GM10248 (cell line): ENCODE results near the gene CCL13.
A peak's percentile ranks its signal among the peaks of the same experiment; 100 is the strongest.

ENCODE experiments used
- CTCF ChIA-PET: fragments of 300-600 bp; sonication (Branson Sonifier 250); formaldehyde crosslinking; extraction: SDS; loops from one replicate; lab custom pipeline; 2021; ENCODE audit warnings: antibody characterized with exemption; lab: Yijun Ruan, JAX
- POLR2A ChIA-PET: fragments of 350-650 bp; sonication (Branson Sonifier 250); formaldehyde crosslinking; extraction: SDS; loops from one replicate; lab custom pipeline; 2020; ENCODE audit warnings: antibody characterized with exemption; lab: Yijun Ruan, JAX
- DNase-seq: peaks from one replicate; pipeline ENCODE4 v3.0.0; 2012; ENCODE audit errors: extremely low spot score
- TF ChIP-seq, protein P1 (sequence below): IDR thresholded peaks from 2 replicates; pipeline ENCODE4 v1.5.1; 2012; ENCODE audit warnings: mild to moderate bottlenecking, low read depth; ENCODE audit errors: extremely low read depth, missing control alignments, control extremely low read depth

CCL13 gene

DNA sequence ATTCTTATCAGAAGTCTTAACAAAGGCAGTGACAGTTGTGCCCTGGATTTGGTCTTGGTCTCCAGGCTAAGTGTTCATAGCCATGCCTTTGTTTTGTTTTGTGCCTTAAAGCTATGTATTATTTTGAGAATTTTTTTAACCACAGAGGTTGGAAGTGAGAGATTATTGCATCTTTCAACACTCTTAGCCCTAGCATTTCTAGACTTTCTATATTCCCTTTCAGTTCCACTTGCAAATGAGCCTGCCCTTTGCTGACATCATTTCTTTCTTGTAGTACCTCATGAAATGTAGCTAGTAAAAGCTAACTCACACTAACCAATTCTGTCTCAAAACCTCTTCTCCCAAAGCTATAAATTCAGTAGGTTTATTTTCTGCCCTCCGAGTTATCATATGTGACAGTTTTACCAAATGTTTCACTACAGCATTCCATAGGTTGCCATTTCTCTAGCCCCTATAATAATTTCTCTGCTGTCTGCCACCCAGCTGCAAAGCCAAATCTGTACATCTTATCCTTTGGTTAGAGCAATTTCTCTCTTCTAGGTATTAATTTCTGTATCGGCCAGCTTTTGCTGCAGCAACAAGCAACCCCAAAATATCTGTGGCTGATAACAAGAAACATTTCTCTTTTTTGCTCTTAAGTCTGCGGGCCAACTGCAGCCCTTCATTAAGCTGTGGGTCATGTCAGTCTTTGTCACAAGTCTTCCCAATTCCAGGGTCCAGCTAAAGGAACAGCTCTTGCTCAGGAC is 21.0 kb downstream of the CCL13 start:
- TF ChIP-seq, protein P1, sequence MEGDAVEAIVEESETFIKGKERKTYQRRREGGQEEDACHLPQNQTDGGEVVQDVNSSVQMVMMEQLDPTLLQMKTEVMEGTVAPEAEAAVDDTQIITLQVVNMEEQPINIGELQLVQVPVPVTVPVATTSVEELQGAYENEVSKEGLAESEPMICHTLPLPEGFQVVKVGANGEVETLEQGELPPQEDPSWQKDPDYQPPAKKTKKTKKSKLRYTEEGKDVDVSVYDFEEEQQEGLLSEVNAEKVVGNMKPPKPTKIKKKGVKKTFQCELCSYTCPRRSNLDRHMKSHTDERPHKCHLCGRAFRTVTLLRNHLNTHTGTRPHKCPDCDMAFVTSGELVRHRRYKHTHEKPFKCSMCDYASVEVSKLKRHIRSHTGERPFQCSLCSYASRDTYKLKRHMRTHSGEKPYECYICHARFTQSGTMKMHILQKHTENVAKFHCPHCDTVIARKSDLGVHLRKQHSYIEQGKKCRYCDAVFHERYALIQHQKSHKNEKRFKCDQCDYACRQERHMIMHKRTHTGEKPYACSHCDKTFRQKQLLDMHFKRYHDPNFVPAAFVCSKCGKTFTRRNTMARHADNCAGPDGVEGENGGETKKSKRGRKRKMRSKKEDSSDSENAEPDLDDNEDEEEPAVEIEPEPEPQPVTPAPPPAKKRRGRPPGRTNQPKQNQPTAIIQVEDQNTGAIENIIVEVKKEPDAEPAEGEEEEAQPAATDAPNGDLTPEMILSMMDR, result no peak
- ChIA-PET POLR2A (no interaction called here), CTCF (interaction anchor here (1.2 to 2.3 kb wide), 4 partner anchors 15 to 176 kb away, joined by 3 to 9 read pairs (median 7); no protein-coding TSS in a partner anchor)
- no peak for DNase-seq

DNA sequence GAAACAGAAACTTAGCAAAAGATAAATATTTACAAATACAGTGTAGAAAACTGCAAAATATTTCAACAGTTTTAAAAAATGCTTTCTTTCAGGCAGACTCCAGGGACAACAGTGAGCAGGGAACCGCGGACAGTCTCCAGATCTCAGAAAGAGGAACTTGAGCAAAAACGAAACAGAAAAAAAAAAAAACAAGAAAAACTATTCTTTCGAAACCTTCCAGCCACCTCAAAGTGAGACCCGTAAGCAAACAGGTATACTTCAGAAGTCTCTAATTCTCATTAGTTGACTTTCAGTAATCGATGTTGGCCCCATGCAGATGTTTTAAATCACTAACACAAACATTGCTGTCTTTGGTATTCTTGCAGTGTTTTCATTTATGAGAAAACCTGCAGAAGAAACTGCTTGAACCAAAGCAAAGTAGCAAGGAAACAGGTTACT is 22.4 kb downstream of the CCL13 start:
- TF ChIP-seq, protein P1, result peak; percentile 3
- CTCF ChIA-PET, result interaction anchor here (0.8 to 1.2 kb wide), 2 partner anchors 12 to 42 kb away, joined by 3 read pairs; no protein-coding TSS in a partner anchor
- DNase-seq, result peak; percentile 79
- POLR2A ChIA-PET, result no interaction called here

DNA sequence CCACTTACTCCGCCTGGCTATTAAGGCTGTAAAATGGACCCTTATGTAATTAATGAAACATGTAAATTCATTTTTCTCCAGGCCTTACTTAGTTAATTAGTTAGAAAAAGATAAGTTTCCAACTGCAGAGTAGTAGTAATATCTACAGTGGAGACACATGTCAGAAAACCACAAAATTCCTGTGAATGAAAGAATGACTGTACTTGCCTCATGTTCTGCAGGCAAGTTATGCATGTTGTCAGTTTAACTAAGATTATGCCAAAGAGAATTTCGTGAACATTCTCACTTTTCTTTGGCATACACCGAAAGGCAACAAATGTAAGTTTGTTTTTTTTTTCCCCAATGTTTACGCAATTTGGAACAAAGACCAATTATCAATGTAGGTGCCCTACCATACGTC is 23.6 kb downstream of the CCL13 start:
- ChIA-PET POLR2A (no interaction called here), CTCF (interaction anchor here (1.6 kb wide), 1 partner anchor 18 kb away, joined by 6 read pairs; no protein-coding TSS in a partner anchor)
- DNase-seq, result no peak
- TF ChIP-seq, protein P1, result no peak

DNA sequence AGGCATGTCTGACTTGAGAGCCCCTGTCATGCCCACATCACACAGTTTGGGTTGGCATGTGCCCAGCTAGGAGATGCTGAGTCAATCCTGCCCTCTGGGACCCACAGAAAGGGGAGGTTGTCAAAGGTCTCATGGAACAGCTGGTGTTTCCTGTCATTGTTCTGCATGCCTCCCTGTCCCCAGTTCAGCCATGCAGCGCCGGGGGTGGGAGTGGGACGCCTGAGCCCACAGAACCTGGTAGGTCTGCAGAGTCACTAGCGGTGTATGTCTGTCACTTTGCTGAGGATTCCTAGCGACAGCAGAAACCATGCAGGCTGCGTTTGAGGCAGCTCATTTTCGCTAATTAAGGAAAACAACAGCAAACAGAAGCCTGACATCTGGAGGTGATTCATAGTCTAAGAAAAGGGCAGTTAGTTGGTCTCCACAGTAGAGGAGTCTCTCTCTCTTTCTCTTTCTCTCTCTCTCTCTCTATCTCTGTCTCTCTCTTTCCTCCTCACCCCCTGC is 26.4 kb downstream of the CCL13 start:
- CTCF ChIA-PET, result interaction anchor here (1.2 to 3.5 kb wide), 5 partner anchors 10 to 182 kb away, joined by 3 to 25 read pairs (median 8); no protein-coding TSS in a partner anchor
- POLR2A ChIA-PET, result no interaction called here

DNA sequence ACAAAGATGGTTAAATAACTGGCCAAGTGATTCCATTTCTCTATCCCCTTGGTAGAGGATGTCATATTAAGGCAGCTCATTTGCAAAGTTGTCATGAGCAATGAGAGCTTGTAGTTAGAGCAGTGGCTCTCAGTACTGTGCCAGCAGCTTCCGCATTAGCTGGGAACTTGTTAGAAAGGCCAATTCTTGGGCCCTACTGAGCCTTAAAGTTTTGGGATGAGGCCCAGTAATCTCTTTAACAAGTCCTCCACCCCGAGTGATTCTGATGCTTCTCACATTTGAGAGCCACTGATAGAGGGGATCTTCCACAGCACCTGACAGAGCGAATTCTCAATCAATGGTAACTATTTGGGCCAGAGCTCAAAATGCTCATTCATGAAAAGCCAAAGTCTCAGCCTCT is 26.9 kb downstream of the CCL13 start:
- DNase-seq, result no peak
- POLR2A ChIA-PET, result no interaction called here
- TF ChIP-seq, protein P1, result no peak
- CTCF ChIA-PET, result interaction anchor here (1.2 to 3.5 kb wide), 5 partner anchors 10 to 184 kb away, joined by 3 to 25 read pairs (median 4); no protein-coding TSS in a partner anchor

More for the DNA sequence above, 26.4 kb downstream of the CCL13 start:
- no peak for DNase-seq
- TF ChIP-seq, protein P1, result no peak

DNA sequence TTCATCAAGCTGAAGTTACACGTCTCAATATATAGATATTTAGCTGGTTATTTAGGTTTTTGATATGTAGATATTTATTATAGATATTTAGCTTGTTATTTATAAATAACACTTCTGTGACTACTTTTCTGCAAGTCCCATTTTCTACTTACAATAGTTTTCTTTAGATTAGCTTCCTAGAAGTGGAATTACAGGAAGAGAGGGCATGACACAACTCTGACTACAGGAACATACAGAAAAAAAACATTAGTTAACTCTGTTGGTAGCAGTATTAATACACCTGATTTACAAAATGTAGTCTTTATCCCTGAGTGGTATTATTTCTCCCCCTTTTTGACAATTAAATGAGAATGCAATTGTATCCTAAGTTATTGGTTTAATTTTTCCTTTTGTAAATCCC is 28.0 kb downstream of the CCL13 start:
- DNase-seq, result no peak
- TF ChIP-seq, protein P1, result no peak
- POLR2A ChIA-PET, result no interaction called here
- CTCF ChIA-PET, result interaction anchor here (1.2 to 3.5 kb wide), 4 partner anchors 9 to 185 kb away, joined by 3 to 25 read pairs (median 6); no protein-coding TSS in a partner anchor
